Measurements from ENCODE around the gene TMTC1. TPM values are rescaled to one million over a fixed set of nuclear protein-coding genes. Genes with fewer than 3 reads are reported as not detected.

The TMTC1 gene
- total and polyA plus RNA-seq, 2 of the 8 experiments (the other 6 are each of a cell fraction or from before 2014, with no cell fraction given), result 15.4 to 20.8 TPM

GRCh38 chr12:29726741-29727348 lies 56.9 kb downstream of the TMTC1 start (continued):
- TF ChIP-seq CTCF (IDR thresholded peaks at IDR 0.05; ENCODE audit: control extremely low read depth in 1 of 3, insufficient read depth in 1 of 3, low read depth in 1 of 3, low read length in 3 of 3) (no peak), PHF8 (conservative IDR thresholded peaks at IDR 0.05; ENCODE audit: low read depth, low read length) (no peak), SIN3A (conservative IDR thresholded peaks at IDR 0.05 in 1 of 2, IDR thresholded peaks at IDR 0.05 in 1 of 2; ENCODE audit: low read depth in 1 of 2, low read length in 2 of 2) (no peak), EZH2 (IDR thresholded peaks at IDR 0.05; ENCODE audit: low read depth, low read length, severe bottlenecking) (no peak), MAFK (IDR thresholded peaks at IDR 0.05; ENCODE audit: low read depth, low read length) (no peak)
